Fibroblast of peridontal ligament (primary cell): ENCODE results near the gene FZD2.
"Not testable (repeated sequence)": the region's sequence is repeated elsewhere in the genome, so short reads cannot be mapped to it uniquely, and the experiment has no call there.

Experiments
- DNase-seq: peaks from one replicate; pipeline ENCODE4 v3.0.0-alpha.2; 2010; ENCODE audit errors: extremely low read depth

The FZD2 gene

DNA sequence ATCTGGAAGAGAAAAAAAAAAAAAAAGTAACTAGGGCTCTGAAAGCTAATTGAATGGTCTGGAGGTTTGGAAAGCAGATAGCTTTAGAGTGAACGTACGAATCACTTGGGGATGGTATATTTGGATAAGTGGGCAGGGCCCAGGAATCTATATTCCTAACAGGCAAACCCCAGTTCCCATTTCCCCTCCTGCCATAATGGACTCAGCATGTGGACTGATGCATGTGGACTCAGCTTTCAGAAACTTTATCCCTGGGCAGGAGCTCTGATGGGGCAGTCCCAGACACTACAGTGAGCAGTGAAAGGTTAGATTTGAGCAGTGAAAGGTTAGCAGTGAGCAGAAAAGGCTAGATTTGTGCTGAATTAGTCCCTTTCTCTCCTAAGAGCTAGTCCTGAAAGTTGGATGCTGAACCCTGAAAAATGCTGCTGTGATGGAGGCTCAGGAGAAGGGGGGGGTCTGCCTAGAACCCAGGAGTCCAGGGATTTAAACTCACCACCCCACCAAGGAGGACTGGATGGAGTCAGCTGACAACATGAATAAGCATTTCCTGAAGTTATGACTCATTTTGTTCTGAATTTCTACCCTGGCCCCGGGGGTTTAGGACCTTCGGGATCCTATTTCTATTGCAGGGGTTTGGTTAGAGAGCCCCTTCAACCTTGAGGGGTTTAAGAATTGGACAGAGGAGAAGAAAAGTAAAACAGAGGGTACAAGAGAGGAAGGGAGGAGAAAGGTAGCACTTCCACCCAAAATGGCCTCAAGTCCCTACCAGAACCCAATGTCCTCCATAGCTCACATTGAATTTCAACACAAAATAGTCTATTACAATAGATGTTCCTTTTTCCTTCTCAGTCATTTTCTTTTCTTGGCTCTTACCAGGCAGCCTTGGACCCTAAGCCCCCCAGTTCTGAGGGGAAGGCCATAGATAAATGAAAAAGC, 10.3 kb upstream of the FZD2 start:
- peak; percentile 78 for DNase-seq

DNA sequence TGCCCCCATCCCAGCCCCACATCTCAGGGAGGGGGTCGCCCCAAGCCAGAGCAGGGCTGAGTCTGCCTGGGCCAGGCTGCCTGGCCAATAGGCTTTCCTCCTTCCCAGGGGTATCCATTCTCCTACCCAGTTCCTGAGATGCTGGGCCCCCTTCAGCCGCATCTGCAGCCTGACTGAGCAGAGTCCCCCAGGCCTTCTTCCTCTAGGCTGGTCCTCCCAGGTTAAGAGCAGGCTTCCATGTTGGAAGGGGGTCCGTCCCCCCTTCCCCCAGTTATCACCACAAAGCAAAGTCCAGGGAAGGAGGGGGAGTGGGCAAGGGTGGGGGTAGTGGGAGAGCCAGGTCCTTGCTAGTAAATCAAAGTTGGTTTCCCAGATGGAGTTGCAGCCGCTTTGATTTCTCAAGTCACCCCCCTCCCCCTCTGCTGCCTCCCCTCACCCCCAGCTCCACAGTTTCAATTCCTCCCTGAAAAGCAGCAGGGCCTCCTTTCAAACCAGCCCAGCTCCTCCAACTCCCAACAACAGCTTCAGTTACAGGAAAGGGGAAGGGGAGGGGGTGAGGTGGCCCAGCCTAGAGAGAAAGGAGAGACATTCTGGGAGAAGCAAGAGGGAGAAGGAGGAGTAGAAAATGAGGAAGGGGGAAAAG, 9.5 kb upstream of the FZD2 start:
- peak; percentile 44 for DNase-seq

DNA sequence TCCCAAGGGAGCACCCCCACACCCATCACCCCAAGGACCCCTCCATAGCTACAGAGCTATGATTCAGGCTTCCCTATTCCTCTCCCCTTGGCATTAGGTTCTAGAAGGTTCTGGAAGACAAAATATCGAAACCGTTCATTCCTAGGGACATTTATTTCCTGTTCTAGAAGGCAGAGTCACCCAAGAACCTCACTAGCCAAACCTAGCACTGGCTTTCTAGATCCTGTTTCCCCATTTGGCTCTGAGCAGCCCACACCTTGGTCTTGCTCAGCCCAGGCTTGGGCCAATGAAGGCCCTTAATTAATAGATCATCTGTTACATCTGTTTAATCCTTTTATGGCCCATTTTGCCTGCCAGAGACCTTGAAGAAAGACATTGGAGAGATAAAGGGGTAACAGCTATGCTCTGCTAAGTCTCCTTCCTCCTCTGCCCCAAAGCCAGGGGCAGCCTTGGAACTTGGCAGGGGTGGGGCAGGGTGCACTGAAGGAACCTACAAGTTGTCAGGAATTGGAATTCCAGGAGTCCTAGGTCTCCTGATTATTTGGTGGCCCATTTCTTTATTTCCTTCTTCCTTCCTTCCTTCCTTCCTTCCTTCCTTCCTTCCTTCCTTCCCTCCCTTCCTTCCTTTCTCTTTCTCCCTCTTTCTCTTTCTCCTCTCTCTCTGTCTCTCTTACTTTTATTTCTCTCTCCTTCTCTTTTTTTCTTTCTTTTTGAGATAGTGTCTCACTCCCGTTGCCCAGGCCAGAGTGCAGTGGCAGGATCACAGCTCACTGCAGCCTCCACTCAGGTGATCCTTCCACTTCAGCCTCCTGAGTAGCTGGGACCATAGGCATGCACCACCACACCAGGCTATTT, 8.7 kb upstream of the FZD2 start:
- DNase-seq: no peak

DNA sequence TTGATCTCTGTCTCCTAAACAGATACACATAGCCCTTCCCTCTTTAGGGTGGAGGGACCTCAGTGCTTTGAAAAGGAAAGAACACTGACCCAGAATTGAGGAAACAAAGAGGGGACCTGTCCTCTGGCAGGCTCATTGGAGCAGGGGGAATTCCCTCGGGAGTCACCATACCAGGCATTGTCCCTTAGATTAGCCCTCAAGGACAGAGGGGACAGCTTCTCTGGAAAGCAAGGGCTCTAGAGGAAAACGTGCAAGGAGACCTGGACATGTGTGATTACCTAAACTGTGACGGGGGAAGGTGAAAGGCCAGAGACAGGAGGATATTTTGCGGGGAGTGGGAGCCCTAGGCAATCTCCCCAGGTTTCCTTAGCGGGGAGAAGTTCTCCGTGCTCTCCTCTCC, 7.6 kb upstream of the FZD2 start:
- DNase-seq: no peak

DNA sequence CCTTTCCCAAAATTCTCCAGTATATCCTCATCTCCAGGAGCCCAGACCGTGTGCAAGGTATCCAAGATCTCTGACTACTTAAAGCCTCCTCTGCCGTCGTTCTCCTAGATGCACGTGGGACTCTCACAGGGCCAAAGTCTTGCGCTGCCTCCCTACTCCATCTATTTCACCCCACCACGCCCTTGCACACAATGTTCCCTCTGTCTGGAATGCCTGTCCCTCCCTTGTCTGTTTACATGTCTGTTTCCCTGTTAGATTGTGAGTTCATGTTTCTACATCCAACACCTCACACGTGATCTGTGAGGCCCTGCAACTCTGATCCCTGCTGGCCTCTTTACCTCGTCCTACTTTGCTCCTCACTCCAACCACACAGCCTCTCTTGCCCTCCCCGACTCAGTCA, 4.9 kb upstream of the FZD2 start:
- DNase-seq: no peak

DNA sequence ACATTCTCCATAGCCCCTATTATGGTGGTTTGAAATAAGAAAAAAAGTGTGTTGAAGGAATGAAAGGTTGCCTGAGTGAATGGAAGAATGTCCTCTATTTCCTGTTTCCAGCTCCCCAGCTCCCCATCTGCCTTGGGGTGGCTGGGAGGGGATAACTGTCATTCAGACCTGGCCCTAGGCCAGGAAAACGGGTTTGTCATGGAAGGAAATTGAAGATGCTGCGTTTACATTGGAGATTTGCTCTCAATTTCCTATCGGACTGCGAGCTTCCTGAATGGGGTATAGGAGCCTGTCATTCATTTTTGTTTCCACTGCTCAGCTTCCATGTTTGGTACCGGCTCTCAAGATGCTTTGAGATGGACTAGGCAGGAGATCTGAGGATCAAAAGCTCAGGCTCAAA, 2.2 kb upstream of the FZD2 start:
- DNase-seq: no peak

DNA sequence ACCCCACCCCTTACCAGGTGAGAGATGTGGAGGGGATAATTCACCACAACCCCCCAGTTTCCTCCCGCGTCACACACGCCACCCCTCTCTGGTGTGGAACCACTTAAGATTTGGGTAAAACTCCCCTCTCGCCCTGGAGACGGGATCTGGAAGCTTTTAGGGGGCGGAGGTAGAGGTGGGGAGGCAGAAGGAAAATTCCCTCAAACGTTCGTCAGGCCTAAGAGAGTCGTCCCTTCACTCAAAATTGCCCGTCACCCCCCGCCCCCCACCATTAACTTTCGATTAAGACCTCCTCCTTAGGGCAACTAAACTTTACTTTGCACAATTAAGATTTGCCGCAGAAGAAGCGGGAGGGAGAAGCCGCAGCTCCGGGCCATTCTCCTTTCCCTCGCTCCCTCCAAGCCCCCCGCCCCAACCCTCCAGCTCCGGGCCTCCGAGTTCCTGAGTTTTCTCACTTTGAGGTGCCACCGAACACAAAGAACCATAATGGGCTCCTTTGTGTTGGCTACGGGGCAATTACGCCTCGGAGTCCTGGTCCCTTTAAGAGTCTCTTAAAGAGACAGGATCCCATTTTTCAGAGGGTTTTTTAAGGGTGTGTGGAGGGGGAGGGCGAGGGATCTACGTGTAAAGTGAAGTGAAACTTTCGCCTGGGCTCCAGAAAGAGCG, 985 bp upstream of the FZD2 start:
- peak; percentile 73 for DNase-seq

DNA sequence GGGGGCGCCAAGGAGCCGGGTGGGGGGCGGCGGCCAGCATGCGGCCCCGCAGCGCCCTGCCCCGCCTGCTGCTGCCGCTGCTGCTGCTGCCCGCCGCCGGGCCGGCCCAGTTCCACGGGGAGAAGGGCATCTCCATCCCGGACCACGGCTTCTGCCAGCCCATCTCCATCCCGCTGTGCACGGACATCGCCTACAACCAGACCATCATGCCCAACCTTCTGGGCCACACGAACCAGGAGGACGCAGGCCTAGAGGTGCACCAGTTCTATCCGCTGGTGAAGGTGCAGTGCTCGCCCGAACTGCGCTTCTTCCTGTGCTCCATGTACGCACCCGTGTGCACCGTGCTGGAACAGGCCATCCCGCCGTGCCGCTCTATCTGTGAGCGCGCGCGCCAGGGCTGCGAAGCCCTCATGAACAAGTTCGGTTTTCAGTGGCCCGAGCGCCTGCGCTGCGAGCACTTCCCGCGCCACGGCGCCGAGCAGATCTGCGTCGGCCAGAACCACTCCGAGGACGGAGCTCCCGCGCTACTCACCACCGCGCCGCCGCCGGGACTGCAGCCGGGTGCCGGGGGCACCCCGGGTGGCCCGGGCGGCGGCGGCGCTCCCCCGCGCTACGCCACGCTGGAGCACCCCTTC, 484 bp downstream of the FZD2 start:
- peak; percentile 56 for DNase-seq

DNA sequence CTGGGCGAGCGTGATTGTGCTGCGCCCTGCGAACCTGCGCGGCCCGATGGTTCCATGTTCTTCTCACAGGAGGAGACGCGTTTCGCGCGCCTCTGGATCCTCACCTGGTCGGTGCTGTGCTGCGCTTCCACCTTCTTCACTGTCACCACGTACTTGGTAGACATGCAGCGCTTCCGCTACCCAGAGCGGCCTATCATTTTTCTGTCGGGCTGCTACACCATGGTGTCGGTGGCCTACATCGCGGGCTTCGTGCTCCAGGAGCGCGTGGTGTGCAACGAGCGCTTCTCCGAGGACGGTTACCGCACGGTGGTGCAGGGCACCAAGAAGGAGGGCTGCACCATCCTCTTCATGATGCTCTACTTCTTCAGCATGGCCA, 1.0 kb downstream of the FZD2 start:
- DNase-seq: no peak

DNA sequence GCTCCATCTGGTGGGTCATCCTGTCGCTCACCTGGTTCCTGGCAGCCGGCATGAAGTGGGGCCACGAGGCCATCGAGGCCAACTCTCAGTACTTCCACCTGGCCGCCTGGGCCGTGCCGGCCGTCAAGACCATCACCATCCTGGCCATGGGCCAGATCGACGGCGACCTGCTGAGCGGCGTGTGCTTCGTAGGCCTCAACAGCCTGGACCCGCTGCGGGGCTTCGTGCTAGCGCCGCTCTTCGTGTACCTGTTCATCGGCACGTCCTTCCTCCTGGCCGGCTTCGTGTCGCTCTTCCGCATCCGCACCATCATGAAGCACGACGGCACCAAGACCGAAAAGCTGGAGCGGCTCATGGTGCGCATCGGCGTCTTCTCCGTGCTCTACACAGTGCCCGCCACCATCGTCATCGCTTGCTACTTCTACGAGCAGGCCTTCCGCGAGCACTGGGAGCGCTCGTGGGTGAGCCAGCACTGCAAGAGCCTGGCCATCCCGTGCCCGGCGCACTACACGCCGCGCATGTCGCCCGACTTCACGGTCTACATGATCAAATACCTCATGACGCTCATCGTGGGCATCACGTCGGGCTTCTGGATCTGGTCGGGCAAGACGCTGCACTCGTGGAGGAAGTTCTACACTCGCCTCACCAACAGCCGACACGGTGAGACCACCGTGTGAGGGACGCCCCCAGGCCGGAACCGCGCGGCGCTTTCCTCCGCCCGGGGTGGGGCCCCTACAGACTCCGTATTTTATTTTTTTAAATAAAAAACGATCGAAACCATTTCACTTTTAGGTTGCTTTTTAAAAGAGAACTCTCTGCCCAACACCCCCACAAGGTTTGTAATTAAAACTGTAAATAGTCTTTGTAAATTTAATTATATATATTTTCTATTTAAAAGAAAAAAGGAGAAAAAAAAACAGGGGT, 1.7 kb downstream of the FZD2 start:
- DNase-seq: no peak

DNA sequence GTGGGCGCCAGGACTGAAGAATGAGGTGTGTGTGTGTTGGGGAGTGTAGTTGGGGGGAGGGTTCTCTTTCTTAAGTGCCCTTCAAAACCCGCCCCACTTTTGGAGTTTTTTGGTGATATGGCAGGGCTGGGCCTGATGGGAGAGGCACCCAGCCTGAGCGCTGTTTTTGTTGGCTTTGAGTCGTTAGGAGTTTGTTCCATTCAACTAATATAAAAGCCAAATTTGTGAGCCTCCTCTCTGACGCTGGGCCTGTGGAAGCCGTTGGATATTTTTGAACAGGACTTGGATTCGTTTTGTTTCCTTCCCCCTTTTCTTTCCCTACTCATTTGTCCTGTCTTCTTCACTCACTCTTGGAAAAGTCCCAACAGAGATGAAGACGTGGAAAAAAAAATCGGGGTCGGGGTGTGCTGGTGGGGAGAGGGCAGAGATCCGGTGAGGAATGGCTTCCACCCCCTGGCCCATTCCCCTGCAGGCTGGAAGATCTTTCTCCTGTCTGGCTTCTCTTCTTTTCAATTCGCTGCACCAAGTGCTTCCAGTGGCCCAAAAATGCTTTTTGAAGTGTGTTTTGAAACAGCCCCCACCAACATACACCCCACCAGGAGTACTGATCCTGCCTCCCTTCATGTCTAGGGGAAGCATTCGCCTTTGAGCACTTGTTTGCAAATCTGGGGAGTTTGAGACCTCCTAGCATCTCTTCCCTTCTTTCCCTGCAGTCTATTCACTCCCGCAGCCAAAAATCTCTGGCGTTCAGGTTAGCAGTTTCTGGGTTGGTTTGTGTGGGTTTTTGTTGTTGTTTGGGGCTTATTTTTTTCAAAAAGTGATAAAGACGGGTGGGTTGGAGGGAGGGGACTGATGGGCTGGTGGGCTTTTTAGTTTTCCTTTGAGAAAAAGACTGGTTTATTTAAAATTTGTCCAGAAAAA, 2.6 kb downstream of the FZD2 start:
- no peak for DNase-seq

DNA sequence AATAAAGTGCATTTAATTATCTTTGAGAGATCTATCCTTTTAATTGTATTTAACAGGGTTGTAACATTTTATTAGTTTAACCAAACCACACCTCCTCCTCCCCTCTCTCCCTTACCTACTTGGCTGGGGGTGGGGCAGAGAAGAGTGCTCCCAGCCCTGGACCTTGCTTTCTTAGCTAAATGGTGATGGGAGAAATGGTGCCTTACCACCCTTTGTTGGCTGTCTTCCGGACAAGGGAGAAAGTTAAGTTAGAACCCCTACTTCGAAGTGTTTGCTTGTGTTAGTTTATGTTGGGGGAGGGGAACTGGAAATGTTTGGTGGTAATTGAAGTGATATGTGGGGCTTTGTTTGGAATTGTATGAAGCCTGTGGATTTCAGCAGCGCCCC, 3.9 kb downstream of the FZD2 start:
- no peak for DNase-seq

DNA sequence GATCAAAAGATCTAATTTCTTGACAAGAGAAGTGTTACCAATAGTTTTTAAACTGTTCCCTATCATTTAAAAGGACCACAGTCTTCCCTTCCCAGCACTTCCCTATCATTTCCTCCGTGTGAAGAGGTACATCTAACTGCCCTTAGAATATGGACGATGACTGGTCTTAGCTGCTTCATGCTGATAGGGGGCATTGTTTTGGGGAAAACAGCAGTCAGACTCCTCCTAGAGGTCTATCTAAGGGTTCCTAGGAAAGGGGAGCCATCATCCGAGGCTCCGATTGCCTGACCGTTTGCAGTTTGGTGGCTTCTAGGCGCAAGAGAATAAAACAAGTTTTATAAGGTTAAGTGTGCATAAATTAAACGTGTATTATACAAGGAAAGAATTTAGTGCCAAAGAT, 7.1 kb downstream of the FZD2 start:
- no peak for DNase-seq

DNA sequence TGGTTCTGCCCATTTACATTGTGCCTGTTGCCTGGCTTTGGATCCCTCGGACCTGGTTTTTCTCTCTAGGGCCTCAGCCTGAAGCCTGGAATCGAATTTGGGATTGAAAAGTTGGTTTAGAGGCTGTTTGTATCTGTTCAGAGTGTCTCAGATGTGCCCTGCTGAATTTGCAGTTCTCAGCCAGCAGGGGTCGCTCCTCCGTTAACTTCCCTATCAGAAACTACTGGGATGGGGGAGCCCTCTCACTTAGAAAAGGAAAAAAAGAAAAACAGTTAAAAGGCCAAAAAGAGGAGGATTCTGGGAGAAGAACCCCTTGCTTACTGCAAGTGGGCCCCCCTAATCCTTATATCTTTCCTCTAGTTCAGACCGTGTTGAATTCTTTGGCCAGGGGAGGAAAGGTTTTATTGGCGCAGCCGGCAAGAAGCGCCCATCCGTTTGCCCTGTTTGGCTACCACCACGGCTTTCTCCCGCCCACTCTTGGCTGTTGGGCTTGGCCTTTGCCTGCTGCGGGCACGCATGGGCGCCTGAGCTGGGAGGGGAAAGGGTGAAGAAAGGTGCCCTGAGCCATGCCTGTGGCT, 8.7 kb downstream of the FZD2 start:
- no peak for DNase-seq

DNA sequence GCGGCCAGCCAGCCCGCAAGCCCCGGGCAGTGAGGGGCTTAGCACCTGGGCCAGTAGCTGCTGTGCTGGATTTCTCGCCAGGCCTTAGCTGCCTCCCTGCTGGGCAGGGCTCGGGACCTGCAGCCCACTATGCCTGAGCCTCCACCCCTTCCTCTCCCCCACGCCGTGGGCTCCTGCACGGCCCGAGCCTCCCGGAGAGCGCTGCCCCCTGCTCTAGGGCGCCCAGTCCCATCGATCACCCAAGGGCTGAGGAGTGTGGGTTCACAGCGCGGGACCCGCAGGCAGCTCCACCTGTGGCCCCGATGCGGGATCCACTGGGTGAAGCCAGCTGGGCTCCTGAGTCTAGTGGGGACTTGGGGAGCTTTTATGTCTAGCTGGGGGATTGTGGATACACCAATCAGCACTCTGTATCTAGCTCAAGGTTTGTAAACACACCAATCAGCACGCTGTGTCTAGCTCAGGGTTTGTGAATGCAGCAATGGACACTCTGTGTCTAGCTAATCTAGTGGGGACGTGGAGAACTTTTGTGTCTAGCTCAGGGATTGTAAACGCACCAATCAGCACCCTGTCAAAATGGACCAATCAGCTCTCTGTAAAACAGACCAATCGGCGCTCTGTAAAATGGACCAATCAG, 11.1 kb downstream of the FZD2 start:
- DNase-seq: not testable (repeated sequence)

DNA sequence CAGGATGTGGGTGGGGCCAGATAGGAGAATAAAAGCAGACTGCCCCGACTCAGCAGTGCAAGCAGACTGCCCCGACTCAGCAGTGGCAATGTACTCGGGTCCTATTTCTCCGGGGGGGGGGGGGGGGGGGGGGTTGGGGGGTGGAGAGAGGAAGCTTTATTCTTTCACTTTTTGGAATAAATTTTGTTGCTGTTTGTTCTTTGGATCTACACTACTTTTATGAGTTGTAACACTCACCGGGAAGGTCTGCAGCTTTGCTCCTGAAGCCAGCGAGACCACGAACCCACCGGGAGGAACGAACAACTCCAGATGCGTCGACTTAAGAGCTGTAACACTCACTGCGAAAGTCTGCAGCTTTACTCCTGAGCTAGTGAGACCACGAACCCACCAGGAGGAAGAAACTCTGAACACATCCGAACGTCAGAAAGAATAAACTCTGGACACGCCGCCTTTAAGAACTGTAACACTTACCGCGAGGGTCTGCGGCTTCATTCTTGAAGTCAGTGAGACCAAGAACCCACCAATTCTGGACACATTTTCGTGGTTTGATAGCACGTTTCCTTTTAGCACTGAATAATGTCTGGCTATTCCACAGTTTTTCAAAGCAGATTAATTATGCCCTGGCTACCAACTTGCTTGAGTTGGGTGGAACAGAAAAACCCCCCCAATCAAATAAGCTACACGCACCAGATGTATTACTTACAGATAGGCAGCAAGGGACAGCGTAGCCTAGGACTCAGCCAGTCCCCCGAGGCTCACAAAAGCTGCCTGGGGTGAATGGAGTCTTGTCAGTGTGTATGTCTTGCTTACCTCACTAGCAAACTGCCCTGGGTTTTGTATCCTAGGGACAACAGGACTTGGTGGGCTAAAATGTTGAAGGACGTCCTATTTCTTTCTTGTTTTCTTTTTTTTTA, 11.9 kb downstream of the FZD2 start:
- DNase-seq: no peak

DNA sequence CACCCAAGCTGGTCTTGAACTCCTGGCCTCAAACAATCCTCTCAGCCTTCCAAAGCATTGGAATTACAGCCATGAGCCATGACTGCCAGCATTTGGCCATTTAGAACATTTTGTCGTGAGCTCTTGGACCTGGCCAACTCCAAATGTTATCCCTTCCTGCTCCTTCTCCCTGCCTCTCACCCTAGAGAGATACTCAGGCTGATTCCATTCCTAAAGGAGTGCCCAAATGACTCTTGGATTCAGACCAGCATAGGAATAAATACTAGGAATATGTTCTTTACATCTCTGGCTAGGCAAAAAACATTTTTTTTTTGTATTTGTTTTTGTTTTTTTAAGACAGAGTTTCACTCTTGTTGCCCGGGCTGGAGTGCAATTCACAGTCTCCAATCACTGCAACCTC, 15.5 kb downstream of the FZD2 start:
- no peak for DNase-seq
